Cerebellar nuclear complex (tissue), 1 donor: ENCODE data around the gene USP9X.
A peak's percentile ranks its signal among the peaks of the same experiment; 100 is the strongest.
"Not testable (repeated sequence)": the region's sequence is repeated elsewhere in the genome, so short reads cannot be mapped to it uniquely, and the experiment has no call there.

Experiments
- DNase-seq, 2 experiments: peaks; one replicate each; lab custom pipeline; 2025; lab: John Stamatoyannopoulos, UW

The USP9X gene, protein sequence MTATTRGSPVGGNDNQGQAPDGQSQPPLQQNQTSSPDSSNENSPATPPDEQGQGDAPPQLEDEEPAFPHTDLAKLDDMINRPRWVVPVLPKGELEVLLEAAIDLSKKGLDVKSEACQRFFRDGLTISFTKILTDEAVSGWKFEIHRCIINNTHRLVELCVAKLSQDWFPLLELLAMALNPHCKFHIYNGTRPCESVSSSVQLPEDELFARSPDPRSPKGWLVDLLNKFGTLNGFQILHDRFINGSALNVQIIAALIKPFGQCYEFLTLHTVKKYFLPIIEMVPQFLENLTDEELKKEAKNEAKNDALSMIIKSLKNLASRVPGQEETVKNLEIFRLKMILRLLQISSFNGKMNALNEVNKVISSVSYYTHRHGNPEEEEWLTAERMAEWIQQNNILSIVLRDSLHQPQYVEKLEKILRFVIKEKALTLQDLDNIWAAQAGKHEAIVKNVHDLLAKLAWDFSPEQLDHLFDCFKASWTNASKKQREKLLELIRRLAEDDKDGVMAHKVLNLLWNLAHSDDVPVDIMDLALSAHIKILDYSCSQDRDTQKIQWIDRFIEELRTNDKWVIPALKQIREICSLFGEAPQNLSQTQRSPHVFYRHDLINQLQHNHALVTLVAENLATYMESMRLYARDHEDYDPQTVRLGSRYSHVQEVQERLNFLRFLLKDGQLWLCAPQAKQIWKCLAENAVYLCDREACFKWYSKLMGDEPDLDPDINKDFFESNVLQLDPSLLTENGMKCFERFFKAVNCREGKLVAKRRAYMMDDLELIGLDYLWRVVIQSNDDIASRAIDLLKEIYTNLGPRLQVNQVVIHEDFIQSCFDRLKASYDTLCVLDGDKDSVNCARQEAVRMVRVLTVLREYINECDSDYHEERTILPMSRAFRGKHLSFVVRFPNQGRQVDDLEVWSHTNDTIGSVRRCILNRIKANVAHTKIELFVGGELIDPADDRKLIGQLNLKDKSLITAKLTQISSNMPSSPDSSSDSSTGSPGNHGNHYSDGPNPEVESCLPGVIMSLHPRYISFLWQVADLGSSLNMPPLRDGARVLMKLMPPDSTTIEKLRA (N-terminal part only)

DNA sequence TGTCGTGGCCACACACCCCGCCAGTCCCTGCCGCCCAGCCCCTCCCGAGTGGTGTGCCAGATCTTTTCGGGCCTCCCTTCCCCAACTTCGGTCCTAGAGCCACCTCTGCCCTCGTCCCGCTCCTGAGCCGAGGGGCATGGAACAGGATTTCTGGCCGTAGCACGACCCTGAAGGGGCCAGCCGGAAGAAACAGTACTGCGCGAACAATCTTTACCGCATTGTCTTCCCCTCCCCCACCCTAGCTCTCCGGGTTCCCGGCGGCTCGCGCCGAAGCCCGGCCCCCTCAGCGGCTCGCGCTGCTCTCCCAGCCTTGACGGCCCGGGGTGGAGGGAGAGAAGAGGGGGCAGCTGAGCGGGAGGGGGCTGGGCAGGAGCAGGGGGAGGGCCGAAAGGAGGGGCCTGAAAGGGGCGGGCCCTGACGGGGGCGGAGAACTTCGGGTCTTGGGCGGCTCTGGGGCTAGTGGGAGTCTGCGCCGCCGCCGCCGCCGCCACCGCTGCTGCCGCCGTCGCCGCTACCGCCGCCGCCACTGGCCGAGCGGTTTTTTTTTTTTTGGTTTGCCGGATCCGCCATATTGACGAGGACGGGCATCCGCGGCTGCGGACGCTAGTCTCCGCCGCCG, at the start of gene USP9X:
USP9X (plus strand) TSS at position 553 of the 619 bp plus-strand sequence. CDS start 38,184 bp downstream, outside the sequence.
- peak; percentile 4 to 55 for DNase-seq

DNA sequence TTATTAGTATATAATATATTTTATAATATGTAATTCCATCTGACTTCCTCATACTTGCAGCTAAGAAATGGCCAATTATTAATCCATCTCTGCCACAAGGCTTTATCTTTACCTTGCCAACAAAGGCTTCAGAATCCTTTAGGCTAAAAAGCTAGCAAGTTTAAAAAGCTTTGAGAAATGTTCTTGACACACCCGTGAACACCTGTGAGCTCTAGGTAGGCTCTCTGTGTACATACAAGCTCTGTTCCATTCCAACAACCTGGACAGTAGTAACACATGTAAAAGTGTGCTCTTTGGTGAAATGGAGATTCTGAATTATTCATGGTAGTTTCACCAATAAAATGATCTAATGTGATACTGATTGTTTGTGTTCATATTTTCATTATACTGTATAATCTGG, 49.7 kb upstream of the USP9X start:
- no peak for DNase-seq

DNA sequence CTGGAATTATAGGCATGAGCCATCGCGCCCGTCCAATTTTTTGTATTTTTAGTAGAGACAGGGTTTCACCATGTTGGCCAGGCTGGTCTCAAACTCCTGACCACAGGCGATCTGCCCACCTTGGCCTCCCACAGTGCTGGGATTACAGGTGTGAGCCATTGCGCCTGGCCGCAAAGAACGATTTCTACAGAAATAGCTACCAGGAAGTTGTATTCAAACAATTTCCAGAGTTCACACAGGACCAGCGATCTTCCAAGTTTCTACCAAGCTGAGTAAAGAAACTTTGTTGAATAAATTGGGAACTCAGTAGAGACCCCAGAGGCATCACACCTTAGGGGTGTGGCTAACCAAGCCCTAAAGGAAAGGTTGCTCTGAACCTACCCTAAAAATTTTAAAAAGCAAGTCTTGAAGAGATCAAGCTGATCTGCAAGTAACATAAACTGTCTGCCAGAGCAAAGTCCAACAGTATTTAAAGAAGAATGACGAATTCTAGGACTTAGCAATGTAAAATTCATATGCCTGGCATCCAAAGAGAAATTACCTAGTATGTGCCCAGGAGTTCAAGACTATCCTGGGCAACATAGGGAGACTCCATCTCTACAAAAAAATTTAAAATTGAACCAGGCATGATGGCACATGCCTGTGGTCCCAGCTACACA, 48.4 kb upstream of the USP9X start:
- DNase-seq, result no peak

DNA sequence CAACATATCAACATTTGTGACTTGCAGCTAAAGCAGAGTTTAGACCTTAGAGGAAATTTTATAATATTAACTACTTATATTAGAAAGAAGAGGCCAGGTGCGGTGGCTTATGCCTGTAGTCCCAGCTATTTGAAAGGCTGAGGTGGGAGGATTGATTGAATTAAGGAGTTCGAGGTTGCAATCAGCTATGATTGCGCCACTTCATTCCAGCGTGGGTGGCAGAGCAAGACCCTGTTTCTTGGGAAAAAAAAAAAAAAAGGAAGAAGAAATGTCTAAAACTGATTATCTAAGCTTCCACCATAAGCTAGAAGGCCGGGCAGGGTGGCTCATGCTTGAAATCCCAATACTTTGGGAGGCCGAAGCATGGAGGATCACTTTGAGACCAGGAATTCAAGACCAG, 42.0 kb upstream of the USP9X start:
- DNase-seq, result no peak

DNA sequence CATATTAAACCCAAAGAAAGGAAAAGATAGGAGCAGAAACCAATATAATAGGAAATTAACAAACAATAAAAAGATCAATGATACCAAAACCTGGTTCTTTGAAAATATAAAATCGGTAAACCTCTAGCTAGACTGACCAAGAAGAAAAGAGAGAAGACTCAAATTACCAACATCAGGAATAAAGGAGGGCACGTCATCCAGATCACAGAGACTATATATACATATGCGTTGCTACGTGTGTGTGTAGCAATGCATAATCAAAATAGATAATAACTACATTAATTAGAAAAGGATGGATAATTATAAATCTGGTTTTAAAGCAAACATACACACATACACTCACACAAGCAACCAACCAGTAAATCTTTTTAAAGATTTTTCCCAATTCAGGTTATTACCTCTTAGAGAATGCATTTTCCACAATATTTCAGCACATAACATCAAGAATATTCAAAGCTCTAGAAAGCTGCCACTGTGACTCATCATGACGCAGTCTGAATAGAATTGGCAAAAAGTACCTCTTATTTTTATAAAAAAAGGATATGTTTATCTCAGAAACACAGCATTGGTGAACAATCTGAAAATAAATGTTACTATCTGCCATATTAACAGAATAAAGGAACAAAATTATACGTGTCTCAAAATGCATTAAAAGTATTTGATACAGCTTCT, 41.4 kb upstream of the USP9X start:
- no peak for DNase-seq

DNA sequence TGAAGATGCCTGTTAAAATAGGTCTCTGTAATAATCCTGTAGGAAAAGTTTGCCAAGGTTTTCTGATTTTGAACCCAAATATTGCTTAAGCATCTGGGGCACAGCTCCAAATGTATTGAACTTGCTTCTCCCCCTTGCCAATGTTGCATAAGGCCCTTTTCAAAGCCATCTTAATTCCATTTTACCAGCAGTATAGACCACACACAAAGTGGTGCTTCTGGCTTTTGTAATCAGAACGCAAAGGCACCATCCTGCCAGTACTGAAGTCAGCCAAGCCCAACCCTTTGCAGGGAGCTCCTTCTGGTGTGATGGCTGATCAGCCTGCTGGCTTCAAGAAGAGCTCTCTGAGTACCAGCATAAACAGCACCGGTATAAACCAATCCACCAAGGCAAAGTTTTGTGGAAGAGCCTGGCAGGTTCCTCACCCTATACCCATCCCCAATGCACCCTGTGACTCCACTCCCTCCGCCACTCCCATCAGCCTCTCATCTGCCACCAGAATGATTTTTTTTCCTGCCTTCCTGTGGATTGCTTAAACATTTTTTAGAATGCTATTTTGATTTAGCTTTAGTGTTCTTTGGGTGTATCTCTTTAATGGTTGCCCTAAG, 39.2 kb upstream of the USP9X start:
- no peak for DNase-seq

DNA sequence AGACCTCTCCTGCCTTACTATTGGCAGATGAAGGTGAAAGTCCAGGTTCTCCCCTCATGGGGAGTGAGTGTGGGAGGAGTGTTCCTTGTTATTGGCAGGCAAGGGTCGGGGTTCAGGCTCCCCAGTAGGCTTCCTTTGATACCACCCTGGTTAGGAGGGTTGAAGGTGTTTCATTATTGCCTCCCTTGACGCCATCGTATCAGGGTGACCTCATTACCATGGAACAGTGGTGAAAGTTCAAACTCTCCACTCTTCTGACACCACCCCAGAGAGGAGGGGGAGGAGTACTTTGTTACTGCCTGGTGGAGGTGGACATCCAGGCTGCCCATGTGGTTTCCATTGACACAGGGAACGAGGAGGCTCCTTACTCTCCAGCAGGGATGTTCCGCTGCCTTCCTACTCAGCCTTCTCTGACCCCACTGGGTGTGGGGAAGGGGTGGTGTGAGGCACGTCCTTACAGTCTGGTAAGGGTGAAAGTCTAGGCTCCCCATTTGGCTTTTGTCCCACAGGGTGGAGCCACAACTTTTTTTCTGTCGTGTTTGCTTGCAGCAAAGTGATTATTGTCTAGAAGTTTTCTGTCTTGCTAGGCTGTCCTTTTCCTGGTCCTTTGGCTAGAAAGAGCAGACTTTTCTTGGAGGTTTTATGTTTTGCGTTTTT, 37.2 kb upstream of the USP9X start:
- DNase-seq, result no peak

DNA sequence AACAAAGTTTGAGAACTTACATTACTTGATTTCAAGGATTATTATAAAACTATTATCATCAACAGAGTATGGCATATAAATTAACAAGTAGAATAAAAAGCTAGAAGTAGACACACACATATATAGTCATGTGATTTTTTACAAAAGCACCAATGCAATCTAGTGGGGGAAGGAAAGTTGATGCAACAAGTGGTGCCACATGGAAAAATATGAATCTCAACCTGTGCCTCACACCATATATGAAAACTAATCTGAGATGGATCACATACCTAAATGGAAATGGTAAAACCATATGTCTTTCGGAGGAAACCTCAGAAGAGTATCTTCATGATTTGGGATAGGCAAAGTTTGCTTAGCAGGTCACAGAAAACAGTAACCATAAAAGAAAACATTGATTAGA, 34.9 kb upstream of the USP9X start:
- no peak for DNase-seq

DNA sequence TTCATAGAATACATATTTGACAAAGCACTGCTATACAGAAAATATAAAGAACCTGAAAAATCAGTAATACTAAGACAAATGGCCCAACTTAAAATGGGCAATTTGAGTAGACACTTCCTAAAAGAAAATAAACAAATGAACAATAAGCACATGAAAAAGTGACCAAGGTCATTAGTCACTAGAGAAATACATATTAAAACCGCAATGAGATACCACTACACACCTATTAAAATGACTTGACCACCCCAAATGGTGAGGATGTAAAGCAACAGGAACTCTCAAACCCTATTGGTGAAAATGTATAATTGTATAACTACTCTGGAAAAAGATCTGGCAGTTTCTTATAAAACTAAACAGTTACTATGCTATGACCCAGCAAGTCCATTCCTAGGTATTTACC, 34.0 kb upstream of the USP9X start:
- DNase-seq, result no peak

DNA sequence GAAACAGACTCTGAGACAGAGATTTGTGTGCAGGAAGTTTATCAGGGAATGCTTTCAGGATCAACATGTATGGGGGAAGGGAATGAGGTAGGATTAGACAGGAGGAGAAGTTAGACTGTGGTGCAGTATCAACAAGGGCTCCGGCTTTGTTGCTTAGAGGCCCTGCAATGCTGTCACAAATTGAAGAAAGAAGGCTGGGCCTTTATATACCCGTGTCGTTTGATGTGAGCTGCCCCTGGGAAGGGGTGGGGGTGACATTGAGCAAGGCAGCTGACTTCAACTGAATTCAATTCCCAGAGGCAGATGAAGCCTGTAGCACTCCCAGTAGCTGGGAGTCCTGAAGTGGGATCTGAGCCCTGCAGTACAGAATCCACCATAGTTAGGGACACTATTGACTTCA, 29.5 kb upstream of the USP9X start:
- no peak for DNase-seq

DNA sequence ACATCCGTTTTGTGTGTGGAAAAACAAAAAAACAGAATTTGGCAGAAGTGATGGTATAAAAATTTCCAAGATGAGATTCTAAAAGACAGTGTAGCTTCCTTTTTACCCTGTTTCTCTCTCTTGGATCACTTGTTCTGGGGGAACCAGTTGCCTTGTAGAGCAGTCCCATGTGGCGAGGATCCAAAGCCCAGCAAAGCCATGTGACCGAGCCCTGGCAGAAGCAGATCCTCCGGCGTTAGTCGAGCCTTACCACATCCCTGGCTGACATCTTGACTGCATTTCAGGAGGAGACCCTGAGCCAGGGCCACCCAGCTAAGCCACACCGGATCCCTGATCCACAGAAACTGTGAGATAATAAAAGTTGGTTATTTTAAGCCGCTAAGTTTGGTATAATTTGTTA, 22.0 kb upstream of the USP9X start:
- not testable (repeated sequence) for DNase-seq

DNA sequence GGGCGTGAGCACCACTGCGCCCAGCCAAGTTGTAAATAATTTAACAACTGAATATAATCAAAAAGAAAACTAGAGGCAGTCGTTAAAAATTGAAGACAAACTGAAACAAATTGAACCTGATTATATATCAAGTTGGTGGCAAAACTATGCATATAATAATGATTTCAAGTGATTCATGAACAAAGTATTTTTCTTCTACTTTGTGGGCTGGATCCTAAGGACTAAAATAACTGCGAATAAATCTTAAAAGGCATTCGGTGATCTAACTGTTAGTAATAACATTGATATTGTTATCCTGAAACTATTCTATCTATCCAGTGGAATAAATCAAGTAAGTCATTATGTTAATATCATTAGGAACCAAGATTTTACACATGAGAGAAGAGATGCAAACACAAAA, 21.2 kb upstream of the USP9X start:
- no peak for DNase-seq

DNA sequence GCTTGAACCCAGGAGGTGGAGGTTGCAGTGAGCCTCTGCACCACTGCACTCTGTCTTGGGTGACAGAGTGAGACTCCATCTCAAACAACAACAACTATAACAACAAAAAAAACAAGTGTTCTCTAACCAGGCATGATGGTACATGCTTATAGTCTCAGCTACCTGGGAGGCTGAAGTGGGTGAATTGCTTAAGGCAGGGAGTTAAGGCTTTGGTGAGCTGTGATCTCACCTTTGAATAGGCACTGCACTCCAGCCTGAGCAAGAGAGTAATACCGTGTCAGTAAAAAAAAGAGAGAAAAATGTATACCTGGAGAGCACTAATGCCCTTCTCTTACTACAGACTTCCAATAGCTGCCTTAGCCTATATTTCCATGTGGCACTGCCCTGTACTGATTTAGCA, 18.9 kb upstream of the USP9X start:
- DNase-seq, result no peak

DNA sequence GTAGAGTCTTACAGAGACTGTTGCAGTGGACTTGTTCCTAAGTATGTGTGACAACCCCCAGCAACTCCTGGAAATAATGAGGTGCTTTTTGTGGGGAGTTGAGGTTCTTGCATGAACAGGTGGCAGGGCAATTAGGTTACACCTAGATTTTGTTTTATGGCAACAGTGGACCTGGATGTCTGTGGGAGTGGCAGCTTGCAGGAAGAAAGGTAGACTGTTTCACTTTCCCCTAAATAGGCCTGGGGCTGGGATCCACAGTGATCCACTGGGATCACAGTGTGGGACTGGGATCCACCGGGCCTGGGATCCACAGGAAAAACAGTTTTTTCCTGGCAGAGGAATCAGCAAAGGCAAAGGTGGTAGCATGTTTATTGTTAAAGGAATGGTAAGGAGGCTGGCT, 18.3 kb upstream of the USP9X start:
- no peak for DNase-seq

DNA sequence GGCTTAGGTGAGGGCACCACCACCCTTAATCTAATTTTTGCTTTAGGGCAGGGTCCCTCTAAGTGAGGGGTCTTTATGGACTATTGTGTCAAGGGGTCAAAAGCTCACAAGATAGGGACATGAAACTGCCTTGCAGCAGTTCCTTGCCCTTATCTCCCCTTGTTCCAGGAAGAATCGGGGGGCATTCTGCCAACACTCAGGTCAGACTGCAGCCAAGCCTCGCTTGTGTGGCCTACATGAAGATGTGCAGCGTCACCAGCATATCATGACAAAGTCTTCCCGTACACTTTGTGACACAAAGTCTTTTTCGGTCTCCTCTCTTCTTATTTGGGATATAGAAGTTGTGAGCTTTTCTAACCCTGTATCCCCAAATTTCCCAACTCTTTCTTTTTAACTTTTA, 17.5 kb upstream of the USP9X start:
- DNase-seq, result no peak

DNA sequence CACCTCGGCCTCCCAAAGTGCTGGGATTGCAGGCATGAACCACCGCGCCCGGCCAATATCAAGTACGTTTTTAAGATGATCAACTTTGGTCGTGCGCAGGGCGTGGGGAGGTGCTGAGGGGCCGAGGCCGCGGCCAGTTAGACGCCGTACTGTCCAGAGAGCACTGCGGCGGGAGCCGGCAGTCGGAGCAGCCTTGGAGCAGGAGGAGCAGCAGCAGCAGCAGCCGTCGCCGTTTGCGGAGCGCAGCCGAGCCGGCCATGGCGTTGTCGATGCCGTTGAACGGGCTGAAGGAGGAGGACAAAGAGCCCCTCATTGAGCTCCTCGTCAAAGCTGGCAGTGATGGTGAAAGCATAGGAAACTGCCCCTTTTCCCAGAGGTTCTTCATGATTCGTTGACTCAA, 8.5 kb upstream of the USP9X start:
- no peak for DNase-seq

DNA sequence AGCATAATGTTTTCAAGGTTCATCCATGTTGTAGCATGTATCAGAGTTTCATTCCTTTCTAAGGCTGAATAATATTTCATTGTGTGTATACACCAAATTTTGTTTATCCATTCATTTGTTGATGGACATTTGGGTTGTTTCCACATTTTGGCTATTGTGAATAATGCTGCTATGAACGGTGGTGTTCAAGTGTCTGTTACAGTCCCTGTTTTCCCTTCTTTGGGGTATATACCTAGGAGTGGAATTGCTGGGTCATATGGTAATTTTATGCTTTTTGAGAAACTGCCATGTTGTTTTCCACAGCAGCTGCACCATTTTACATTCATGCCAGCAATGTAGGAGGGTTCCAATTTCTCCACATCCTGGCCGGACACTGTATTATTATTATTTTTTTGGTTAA, 3.4 kb upstream of the USP9X start:
- no peak for DNase-seq

DNA sequence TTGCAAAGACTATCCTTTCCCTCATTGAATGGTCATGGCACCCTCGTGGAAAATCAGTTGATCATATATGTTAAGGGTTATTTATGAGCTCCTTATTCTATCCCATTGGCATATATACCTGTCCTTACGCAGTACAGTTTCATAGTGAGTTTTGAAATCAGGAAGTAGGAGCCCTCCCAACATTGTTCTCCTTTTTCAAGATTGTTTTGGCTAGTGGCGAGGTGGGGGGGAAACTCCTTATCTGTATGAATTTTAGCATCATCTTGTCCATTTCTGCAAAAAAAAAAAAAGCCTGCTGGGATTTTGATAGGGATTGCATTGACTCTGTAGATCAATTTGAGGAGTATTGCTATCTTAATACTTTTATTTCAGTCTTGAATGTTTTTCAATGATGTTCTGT, 2.5 kb upstream of the USP9X start:
- DNase-seq, result no peak

DNA sequence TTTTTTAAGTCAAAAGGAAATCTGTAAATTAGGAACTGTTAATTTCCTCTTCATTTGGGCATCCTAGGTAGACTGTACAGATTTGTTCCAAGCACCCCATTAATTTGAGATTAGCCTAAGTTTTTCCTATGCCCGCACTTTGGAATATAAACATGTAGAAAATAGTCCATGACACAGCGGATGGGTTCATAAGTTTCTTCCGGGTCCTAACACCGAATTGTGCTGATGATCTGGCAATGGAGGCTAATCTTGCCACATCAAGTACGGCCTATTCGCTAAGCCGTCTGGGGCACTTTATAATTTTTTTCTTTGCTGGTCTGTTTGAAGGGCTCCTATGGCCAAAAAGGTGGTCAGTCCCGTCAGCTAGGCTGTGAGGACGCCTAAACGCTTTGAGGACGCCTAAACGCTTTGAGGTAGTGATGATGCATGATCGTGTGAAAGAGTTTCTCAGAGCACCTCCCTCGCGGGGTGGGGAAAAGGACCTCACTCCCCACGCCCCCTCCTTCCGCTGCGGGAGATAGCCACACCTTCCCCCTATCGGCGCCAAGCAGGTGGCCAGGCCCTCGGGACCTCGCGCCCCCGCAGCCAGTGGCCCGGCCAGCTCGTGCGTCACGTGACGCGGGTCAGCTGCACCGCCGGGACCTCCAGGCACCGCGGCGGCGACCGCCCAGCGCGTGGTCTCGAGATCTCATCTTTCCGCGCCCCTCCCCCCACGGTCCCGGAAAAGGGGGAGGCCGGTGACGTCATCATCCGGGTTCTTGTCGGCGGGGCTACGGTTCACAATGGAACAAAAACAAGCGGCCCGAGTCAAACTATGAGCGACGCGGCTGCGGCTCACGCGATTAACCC, 977 bp upstream of the USP9X start:
- DNase-seq, result peak; percentile 67 to 77
